GM19193 (cell line): ENCODE results near the gene EXOSC7.

ENCODE experiments used
- POLR2A ChIP-seq: IDR thresholded peaks from 4 replicates; pipeline ENCODE4 v1.6.1; 2011; ENCODE audit not compliant: insufficient read depth, insufficient read length; ENCODE audit errors: extremely low read depth

The EXOSC7 gene

GRCh38 chr3:44955917-44956316 lies 20.1 kb upstream of the EXOSC7 start:
- TF ChIP-seq POLR2A = no peak

GRCh38 chr3:44957986-44958385 lies 18.1 kb upstream of the EXOSC7 start:
- no peak for TF ChIP-seq POLR2A

- TF ChIP-seq POLR2A = no peak
Observed at GRCh38 chr3:44958386-44958785, 17.7 kb upstream of the EXOSC7 start.

- TF ChIP-seq POLR2A = no peak
Observed at GRCh38 chr3:44960387-44961026, 15.5 kb upstream of the EXOSC7 start.

GRCh38 chr3:44961888-44962287 lies 14.2 kb upstream of the EXOSC7 start:
- no peak for TF ChIP-seq POLR2A

GRCh38 chr3:44962621-44963393 lies 13.2 kb upstream of the EXOSC7 start:
- no peak for TF ChIP-seq POLR2A

GRCh38 chr3:44963571-44964325 lies 12.3 kb upstream of the EXOSC7 start:
- TF ChIP-seq POLR2A = no peak

GRCh38 chr3:44965165-44965564 lies 10.9 kb upstream of the EXOSC7 start:
- no peak for TF ChIP-seq POLR2A

GRCh38 chr3:44966795-44967278 lies 9.2 kb upstream of the EXOSC7 start:
- TF ChIP-seq POLR2A = no peak

GRCh38 chr3:44968447-44968858 lies 7.6 kb upstream of the EXOSC7 start:
- TF ChIP-seq POLR2A = no peak

- no peak for TF ChIP-seq POLR2A
Observed at GRCh38 chr3:44969154-44969827, 6.8 kb upstream of the EXOSC7 start.

GRCh38 chr3:44969828-44970179 lies 6.2 kb upstream of the EXOSC7 start:
- TF ChIP-seq POLR2A = no peak

- no peak for TF ChIP-seq POLR2A
Observed at GRCh38 chr3:44970926-44971490, 5.0 kb upstream of the EXOSC7 start.

GRCh38 chr3:44974416-44974815 lies 1.6 kb upstream of the EXOSC7 start:
- TF ChIP-seq POLR2A = no peak

- no peak for TF ChIP-seq POLR2A
Observed at GRCh38 chr3:44981220-44981619, 5.2 kb downstream of the EXOSC7 start.
